Measurements from ENCODE around the gene MIER3.
A peak's percentile ranks its signal among the peaks of the same experiment; 100 is the strongest.

GRCh38 chr5:56910210-56910965 is 41.5 kb downstream of the MIER3 start:
- TF ChIP-seq CTCF (IDR thresholded peaks at IDR 0.05; ENCODE audit: poor library complexity, severe bottlenecking) (no peak), POLR2AphosphoS5 (IDR thresholded peaks at IDR 0.05) (no peak), RAD21 (conservative IDR thresholded peaks at IDR 0.05) (no peak), EZH2 (IDR thresholded peaks at IDR 0.05; ENCODE audit: borderline replicate concordance, insufficient read depth, low read length, poor library complexity, severe bottlenecking) (no peak), MXI1 (conservative IDR thresholded peaks at IDR 0.05; ENCODE audit: poor library complexity, severe bottlenecking) (peak; percentile 82), TAF1 (IDR thresholded peaks at IDR 0.05; ENCODE audit: low read depth) (no peak)
